ENCODE results near the gene CLCN4. TPM values are rescaled to one million over a fixed set of nuclear protein-coding genes. Genes with fewer than 3 reads are reported as not detected.

Gene CLCN4
- total RNA-seq, 2 donors from 2014 or later = 22.2 to 22.8 TPM

DNA sequence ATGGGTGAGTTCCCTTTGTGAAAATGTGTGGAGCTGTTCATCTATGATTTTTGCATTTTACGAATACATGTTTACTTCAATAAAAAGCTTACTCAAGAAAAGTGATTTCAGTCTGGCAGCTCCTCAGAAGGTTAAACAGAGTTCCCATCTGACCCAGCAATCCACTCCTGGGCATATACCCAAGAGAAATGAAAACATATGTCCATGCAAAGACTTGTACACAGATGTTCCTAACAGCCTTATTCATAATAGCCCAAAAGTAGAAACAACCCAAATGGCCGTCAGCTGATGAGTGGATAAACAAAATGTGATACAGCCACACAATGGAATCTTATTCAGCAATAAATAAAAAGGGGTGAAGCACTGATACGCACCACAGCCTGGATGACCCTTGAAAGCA is 20.8 kb downstream of the CLCN4 start:
- intact Hi-C loops (cut with DNase I) = no loop called here
- ATAC-seq (no peak), DNase-seq (no peak)

DNA sequence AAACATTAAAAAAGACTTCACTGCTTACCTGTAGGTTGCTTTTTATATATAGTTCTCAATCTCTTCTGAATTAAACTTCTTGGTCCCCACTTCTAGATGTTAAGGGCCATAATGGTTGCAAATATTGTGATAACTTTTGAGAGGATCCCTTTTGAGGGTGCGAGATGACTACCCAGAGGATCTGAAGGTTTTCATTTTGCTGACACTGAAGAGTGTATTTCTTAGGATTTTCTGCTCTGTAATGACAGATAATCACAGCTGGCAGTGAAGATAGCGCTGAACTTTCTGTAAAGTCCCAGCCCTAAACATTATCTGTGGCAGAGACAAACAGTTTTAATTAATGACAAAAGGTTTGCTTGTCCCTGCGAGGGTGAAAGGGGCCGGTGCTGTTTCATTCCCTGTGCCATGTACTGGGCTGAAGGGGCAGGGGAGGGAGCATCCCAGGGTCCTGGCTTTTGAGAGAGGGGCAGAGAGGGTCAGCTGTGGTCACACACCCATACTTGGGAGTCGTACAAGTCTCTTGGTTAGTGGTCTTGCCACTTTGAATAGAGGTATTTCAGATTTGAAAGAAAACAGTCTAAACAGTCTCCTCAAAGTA is 22.2 kb downstream of the CLCN4 start:
- intact Hi-C loops (cut with DNase I) = no loop called here
- ATAC-seq = no peak
- DNase-seq = no peak

GRCh38 chrX:10183760-10184159 is 27.0 kb downstream of the CLCN4 start:
- no peak for DNase-seq
- intact Hi-C loops (cut with DNase I) = no loop called here
- no peak for ATAC-seq

- intact Hi-C loops (cut with DNase I) = no loop called here
- ATAC-seq (no peak), DNase-seq (no peak)
Observed at GRCh38 chrX:10184411-10184810, 27.6 kb downstream of the CLCN4 start.

GRCh38 chrX:10186355-10186754 is 29.6 kb downstream of the CLCN4 start:
- no peak for DNase-seq
- intact Hi-C loops (cut with DNase I) = loop anchor here in 1 of 2 donors (5.0 kb wide), 1 partner anchor 951 kb away; no protein-coding TSS in a partner anchor

GRCh38 chrX:10187421-10187820 is 30.6 kb downstream of the CLCN4 start:
- intact Hi-C loops (cut with DNase I) = loop anchor here in 1 of 2 donors (5.0 kb wide), 1 partner anchor 950 kb away; no protein-coding TSS in a partner anchor
- ATAC-seq = no peak
- no peak for DNase-seq

More at GRCh38 chrX:10186355-10186754, 29.6 kb downstream of the CLCN4 start:
- ATAC-seq = peak in 1 of 2 donors; percentile 23

DNA sequence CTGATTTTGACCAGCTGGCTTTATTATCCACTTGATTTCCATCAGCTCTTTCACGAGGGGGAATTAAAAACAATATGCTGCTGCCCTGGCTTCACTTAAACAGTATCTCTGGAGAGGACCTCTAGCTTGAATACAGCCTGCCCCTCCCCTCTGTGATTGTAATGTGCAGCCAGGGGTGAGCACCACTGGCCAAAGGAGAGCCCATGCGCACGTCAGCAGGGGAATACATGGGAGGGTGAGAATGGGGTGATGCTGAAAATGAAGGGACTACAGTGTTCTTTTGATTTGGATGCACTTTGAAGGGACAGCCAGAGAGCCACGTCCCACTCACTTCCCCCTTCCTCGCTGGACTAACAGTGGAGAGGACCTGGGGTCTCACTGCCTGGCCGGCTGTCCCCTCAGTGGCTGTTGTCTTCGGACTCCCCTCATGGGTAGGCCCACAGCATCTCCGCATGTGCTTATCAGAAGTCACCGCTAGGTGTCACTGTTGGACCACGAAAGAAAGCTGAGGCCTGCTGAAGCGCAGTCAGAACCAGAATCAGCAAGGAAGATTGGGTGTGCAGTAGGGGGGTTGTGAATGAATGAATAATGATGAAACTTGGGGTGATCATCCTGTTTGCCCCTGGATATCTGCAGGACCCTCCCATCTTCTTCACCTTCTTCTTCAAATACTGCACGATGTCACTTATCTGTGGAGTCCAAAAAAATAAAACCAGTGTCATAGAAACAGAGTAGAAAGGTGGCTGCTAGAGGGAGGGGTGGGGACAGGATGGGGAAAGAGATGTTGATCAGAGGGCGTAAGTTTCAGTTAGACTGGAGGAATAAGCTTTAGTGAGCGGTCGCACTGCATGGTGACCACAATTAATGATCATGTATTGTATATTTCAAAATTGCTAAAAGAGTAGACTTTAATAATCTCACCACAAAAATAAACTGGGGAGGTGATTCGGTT is 32.8 kb downstream of the CLCN4 start:
- DNase-seq (peak; percentile 70), ATAC-seq (peak; percentile 88 to 93)
- intact Hi-C loops (cut with DNase I) = loop anchor here (2.0 to 10.0 kb wide), 4 partner anchors 138 to 948 kb away; no protein-coding TSS in a partner anchor

DNA sequence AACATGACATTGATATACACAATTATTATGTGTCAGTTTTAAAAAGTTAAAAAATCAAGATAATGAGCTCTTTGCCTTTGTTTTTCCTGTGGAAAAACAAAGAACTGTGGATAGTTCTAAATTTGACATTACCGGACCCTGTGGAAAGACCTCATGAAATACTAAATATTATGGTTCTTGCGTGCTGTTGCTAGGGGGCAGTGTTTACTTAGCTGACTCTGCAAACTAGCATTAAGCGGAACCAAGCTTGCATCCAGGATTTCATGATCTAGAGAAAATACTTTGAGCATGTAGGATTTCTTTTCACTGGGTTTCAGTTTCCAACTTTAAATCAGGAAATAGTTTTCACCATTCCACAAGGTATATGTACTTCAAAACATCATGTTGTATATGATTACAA is 33.6 kb downstream of the CLCN4 start:
- ATAC-seq (peak; percentile 63 to 88), DNase-seq (no peak)
- intact Hi-C loops (cut with DNase I) = loop anchor here (5.0 to 10.0 kb wide), 2 partner anchors 137 to 444 kb away; no protein-coding TSS in a partner anchor

GRCh38 chrX:10193587-10193986 is 36.8 kb downstream of the CLCN4 start:
- no peak for ATAC-seq
- intact Hi-C loops (cut with DNase I) = loop anchor here (5.0 to 10.0 kb wide), 2 partner anchors 134 to 441 kb away; no protein-coding TSS in a partner anchor
- no peak for DNase-seq

- intact Hi-C loops (cut with DNase I) = loop anchor here (5.0 to 10.0 kb wide), 2 partner anchors 422 to 439 kb away; no protein-coding TSS in a partner anchor
- DNase-seq (no peak), ATAC-seq (no peak)
Observed at GRCh38 chrX:10195425-10195824, 38.6 kb downstream of the CLCN4 start.

DNA sequence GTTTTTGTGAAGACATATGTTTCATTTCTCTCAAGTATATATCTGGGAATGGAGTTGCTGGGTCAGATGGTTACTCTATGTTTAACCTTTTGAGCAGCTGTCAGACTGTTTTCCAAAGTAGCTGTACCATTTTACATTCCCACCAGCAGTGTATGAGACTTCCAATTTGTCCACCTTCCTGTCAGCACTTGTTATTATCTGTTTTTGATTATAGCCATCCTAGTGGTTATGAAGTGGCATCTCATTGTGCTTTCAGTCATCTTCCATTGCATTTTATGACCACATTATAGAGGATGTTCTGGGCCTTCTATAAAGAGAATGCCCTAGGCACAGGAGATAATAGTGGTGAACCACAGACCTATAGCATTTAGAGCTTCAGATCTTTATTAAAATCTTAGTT is 39.2 kb downstream of the CLCN4 start:
- intact Hi-C loops (cut with DNase I) = loop anchor here (5.0 to 10.0 kb wide), 2 partner anchors 421 to 439 kb away; no protein-coding TSS in a partner anchor
- DNase-seq (no peak), ATAC-seq (no peak)

GRCh38 chrX:10197279-10198210 is 40.8 kb downstream of the CLCN4 start:
- ATAC-seq (peak in 1 of 2 donors; percentile 86), DNase-seq (peak; percentile 39)
- intact Hi-C loops (cut with DNase I) = loop anchor here (5.0 to 10.0 kb wide), 2 partner anchors 420 to 437 kb away; no protein-coding TSS in a partner anchor

GRCh38 chrX:10198254-10198653 is 41.5 kb downstream of the CLCN4 start:
- DNase-seq (no peak), ATAC-seq (no peak)
- intact Hi-C loops (cut with DNase I) = loop anchor here (5.0 to 10.0 kb wide), 2 partner anchors 419 to 437 kb away; no protein-coding TSS in a partner anchor

DNA sequence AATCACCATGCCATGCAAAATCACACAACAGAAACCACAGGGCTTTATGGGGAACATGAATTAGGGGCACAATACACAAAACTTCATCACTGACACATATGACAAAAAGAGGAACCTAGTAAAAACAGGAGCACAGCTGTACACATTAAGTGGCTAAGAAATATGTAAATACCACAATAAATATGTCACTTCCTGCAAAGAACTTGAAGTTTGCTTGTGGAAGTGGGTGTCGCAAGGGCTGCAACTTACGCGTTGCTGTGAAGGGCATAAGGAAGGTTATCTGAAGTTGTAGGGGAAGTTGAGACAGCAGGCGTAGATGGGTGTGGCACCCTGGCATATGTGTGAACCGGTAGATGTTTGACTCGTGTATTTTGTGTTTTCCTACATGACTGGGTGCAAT is 42.4 kb downstream of the CLCN4 start:
- peak; percentile 41 to 48 for ATAC-seq
- DNase-seq = peak; percentile 59
- intact Hi-C loops (cut with DNase I) = loop anchor here (5.0 to 10.0 kb wide), 2 partner anchors 418 to 436 kb away; no protein-coding TSS in a partner anchor

DNA sequence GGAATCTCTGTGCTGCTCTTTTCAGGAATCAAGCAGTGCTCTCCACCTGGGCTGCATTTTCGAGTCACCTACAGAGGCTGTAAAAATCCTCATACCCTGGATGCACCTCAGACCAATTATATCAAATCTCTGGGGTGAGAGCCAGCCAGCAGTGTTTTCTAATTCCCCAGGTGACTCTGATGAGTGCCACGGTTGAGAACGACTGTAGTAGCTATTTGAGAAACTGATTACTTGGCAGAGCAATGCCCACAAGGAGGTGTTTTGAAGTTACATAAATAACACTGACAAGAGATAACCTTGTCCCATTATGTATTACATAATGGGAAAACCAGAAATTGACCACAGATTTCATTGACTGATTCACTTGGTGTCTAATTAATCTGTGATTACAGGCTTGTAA is 46.8 kb downstream of the CLCN4 start:
- DNase-seq (no peak), ATAC-seq (peak in 1 of 2 donors; percentile 41)
- intact Hi-C loops (cut with DNase I) = no loop called here

- intact Hi-C loops (cut with DNase I) = loop anchor here in 1 of 2 donors (5.0 kb wide), 1 partner anchor 121 kb away; no protein-coding TSS in a partner anchor
- ATAC-seq = no peak
- no peak for DNase-seq
Observed at GRCh38 chrX:10206317-10206716, 49.5 kb downstream of the CLCN4 start.

DNA sequence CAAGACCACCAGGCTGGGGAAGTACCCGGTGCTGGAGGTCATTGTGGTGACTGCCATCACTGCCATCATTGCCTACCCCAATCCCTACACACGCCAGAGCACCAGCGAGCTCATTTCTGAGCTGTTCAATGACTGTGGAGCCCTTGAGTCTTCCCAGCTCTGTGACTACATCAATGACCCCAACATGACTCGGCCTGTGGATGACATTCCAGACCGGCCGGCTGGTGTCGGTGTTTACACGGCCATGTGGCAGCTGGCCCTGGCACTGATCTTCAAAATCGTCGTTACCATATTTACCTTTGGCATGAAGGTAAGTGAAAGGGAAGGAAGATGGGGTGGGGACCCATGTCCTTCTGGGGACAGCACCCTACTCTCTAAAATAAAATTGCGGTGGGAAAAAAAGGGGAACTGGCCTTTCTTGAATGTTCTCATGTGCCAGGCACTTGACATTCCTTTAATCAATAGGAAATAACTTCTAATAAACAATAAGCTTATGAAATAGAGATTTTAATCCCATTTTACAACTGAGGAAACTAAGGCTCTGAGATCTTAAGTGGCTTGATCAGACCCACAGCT is 51.6 kb downstream of the CLCN4 start:
- ATAC-seq = no peak
- DNase-seq = no peak
- intact Hi-C loops (cut with DNase I) = loop anchor here in 1 of 2 donors (5.0 kb wide), 1 partner anchor 119 kb away; no protein-coding TSS in a partner anchor

- no peak for DNase-seq
- intact Hi-C loops (cut with DNase I) = loop anchor here in 1 of 2 donors (5.0 kb wide), 1 partner anchor 118 kb away; no protein-coding TSS in a partner anchor
- no peak for ATAC-seq
Observed at GRCh38 chrX:10208953-10209352, 52.2 kb downstream of the CLCN4 start.
